GM18508 (cell line): Measurements from ENCODE around the gene ANKRD10.
A peak's percentile ranks its signal among the peaks of the same experiment; 100 is the strongest.

Experiments
- ATAC-seq: cut with Tn5 transposase; IDR thresholded peaks from one replicate; pipeline ENCODE4 v1.9.1; 2021; ENCODE audit warnings: moderate number of reproducible peaks; ENCODE audit not compliant: insufficient read depth, unreplicated experiment

The ANKRD10 gene

DNA sequence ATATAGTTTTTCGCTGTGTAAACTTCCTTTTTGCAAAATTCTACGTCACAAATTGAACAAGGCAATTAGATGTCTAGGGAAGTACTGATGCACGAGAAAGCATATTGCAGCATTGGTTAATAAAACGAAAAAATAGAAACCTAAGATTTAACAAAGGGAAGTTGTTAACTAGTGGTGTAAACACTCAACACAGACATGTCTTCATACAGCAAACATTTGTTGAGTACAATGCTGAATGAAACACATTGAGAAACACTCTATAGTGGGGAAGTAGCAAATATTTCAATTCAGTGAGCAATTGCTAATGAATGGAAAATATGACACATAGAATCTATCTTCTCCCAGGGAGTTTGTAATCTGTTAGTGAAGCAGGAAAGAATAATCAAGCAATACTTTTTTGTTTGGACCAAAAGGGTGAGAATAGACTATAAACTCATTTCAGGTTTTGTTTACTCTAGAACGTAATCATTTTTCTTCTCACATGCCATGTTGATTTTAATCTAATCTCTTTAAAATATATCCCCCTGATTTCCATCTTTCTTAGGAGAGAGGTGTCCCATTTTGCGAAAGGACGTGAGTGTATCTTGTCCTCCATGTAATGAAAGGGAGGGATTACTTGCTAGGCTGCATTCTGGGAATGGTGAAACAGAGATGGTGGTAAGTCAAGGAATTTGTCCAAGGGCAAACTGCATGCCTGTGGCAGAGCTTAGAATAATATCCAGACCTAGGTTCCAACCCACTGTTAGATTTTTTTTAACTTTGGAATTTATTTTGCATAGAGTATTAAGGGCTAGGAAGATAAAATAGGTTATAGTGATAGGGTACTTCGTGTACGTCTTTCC, 1.7 kb upstream of the ANKRD10 start:
- ATAC-seq = no peak

- ATAC-seq = no peak
Measured at GRCh38 chr13:110915874-110916206, 971 bp upstream of the ANKRD10 start.

DNA sequence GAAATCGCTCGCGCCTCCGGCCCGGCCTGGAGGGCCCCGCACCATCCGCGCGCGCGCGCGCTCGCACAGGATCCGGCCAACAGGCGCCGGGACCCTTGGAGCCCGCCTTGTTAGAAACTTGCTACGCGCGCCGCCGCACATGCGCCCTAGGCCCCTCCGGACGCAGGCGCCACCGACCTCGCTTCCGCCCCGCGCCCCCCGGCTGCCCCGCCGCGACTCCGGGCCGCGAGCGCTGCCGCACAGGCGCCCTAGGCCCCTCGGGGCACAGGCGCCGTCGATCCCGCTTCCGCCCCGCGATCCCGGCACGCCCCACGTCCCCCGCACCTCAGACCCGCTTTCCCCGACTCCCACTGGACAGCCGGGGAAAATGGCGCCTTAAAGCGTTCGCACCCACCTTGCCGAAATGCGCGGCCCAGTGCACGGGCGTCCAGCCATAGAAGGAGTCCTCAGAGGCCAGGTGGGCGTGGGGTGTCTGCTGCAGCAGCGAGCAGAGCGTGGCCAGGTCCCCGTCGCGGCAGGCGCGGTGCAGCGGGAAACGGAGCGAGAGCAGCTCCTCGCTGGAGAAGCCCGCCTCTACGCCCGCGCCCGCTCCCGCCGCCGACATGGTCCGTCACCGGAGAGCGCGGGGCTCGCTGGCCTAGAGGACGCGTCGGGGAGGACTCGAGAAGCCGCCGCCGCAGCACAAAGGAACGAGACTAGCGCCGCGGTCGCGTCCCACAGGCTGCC, 375 bp downstream of the ANKRD10 start:
- peak; percentile 14 for ATAC-seq

DNA sequence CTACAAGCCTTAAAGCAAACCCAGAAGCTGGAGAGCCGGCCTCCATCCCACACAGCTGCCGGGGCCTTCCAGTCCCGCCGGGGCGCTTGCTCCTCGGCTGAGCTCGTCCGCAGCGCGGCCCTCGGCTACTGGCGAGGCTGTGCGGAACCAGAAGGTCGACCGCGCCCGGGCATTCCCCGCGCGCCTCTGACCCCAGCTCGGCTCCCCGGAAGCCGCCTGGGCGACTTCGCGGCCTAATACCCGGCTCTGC, 863 bp downstream of the ANKRD10 start:
- no peak for ATAC-seq

- ATAC-seq = no peak
Measured at GRCh38 chr13:110913322-110914080, 1.4 kb downstream of the ANKRD10 start.

- ATAC-seq = no peak
Measured at GRCh38 chr13:110912651-110913051, 2.2 kb downstream of the ANKRD10 start.

DNA sequence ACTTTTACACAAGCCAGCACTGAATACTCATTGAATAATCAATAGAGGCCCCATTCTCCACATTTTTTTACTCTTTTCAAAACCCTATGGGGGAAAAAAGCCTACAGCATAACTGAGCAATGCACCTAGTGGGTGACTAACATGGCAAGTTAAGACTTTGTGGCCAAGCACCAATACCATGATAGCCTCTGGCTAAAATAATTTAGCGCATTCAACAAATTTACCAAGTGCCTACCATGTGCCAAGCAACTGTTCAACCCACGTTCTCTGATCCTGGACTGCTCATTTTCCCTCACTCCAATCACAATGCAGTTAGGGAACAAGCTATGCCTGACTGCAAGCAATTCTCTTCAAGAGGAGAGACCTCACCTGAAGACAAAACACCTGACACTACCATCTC, 3.0 kb downstream of the ANKRD10 start:
- ATAC-seq = no peak

DNA sequence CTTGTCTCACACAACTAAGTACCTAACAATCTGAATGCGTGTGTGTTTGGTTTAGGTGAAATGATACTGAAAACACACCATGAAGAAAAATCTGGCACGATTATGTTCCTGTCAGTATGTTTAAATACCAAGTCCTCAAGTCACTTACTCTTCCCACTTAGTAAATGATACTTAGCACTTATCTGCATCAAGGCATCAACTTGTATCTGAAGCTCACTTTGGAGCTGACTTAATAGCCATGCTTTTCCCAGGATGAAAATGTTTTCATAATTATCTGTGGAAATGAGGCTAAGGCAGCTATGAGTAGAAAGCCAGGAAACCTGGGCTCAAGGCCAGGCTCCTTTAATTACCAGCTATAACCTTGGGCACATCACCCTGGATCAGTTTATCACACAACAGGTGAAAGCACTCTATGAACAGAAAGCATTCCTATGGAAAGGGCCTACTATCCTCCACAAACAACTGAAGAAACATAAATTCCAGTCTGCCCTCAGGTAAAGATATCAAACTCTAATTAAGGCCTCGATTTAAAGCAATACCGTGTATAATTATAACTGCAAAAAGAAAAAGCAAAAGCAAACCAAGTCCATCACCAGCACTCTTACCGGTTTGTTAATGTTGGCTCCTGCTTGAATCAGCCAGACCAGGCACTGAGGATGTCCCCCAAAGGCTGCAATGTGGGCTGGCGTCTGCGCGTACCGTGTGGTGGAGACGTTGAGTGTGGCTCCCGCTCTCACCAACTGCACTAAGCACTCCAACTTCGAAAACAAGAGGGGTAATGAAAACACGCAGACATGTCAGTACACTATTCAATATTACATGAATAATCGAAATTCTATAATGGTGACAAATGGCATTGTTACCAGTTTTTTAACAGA, 4.6 kb downstream of the ANKRD10 start:
- ATAC-seq = no peak

GRCh38 chr13:110907951-110908898, 6.6 kb downstream of the ANKRD10 start:
- ATAC-seq = no peak

GRCh38 chr13:110907301-110907700, 7.6 kb downstream of the ANKRD10 start:
- no peak for ATAC-seq

DNA sequence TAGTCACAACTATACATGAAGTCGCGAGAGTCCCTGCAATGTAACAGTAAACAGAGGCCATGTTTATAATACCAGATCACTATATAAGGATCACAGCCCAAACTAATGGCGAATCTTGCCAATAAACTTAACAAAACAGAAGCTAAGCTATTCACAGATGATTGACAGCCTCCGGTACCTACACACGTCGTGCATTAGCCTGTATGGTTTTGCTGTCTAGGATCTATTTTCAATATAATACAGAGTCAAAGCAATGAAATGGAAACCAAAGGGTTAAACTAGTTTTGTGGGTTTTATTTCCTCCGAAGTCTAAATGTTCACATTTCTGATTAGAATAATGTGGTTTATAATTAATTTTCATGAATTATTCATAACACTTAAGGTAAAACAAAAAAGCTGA, 10.1 kb downstream of the ANKRD10 start:
- ATAC-seq = no peak

GRCh38 chr13:110902370-110902769, 12.5 kb downstream of the ANKRD10 start:
- no peak for ATAC-seq

DNA sequence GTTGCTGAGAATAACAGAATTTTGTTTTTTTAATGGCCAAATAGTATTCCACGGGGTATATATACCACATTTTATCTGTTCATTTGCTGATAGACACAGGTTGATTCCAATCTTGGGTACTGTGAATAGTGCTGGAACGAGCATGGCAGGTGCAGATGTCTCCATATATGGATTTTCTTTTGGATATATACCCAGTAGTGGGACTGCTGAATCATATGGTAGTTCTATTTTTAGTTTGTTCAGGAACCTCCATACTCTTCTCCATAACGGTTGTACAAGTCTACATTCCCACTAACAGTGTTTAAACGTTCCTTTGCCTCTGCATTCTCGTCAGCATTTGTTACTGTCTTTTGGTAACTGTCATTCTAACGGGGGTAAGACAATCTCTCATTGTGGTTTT, 17.3 kb downstream of the ANKRD10 start:
- no peak for ATAC-seq

DNA sequence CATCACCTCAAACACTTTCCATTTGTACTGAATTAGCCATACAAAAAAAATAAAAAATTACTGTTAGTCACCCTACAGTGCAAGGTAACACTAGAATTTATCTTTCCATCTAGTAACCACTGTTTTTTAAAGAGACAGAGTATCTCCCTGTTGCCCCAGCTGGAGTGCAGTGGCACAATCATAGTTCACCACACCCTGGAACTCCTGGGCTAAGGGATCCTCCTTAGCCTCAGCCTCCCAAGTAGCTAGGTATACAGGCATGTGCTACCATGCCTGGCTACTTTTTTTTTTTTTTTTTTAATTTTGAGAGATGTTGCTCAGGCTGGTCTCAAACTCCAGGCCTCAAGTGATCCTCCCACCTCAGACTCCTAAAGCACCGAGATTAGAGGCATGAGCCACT, 17.9 kb downstream of the ANKRD10 start:
- ATAC-seq = no peak

DNA sequence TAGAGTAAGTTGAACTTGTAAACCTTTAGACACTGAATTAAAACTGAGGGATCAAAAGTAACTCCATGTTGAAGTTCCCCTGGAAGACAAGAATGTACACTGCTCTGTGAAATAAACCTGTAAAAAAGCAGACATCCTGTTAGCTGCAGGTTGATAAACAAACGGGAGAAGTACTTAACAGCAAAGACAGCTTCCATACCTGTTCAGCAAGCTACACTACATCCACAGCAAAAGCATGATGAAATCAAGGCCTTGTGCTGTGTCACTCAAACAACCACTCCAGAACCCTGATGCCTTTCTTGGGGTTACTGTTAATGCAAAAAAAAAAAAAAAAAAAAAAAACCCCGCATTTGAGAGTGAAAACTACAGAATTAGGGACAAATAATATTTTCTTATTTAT, 20.8 kb downstream of the ANKRD10 start:
- no peak for ATAC-seq

DNA sequence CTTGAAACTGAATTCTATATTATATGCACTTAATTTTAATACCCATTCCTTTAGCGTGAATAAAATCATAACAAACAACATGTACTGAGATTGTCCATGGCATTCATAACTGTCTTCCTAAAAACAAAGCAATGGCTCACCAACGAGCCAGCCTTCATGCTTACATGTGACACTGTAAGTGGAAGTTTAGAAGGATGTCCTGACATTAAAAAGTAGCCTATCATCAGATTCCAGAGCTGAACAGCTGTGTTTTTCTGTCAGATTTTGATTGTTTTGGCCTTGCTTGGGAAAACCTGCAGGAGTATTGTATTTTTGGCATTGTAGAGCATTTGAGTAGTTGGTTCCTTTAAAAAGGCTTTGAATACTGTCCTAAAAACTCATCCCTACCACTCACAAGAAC, 21.3 kb downstream of the ANKRD10 start:
- ATAC-seq = no peak

GRCh38 chr13:110890279-110891165, 24.3 kb downstream of the ANKRD10 start:
- ATAC-seq = no peak

- ATAC-seq = no peak
Measured at GRCh38 chr13:110888390-110888789, 26.5 kb downstream of the ANKRD10 start.
